ENCODE measurements around the gene ABRACL.
A peak's percentile ranks its signal among the peaks of the same experiment; 100 is the strongest.

GRCh38 chr6:138988469-138988834 lies 40.1 kb upstream of the ABRACL start:
- TF ChIP-seq, protein P1, sequence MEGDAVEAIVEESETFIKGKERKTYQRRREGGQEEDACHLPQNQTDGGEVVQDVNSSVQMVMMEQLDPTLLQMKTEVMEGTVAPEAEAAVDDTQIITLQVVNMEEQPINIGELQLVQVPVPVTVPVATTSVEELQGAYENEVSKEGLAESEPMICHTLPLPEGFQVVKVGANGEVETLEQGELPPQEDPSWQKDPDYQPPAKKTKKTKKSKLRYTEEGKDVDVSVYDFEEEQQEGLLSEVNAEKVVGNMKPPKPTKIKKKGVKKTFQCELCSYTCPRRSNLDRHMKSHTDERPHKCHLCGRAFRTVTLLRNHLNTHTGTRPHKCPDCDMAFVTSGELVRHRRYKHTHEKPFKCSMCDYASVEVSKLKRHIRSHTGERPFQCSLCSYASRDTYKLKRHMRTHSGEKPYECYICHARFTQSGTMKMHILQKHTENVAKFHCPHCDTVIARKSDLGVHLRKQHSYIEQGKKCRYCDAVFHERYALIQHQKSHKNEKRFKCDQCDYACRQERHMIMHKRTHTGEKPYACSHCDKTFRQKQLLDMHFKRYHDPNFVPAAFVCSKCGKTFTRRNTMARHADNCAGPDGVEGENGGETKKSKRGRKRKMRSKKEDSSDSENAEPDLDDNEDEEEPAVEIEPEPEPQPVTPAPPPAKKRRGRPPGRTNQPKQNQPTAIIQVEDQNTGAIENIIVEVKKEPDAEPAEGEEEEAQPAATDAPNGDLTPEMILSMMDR (IDR thresholded peaks at IDR 0.05): peak in 1 of 4 donors; percentile 9
- TF ChIP-seq POLR2A (IDR thresholded peaks at IDR 0.05): no peak

Data from right lobe of liver (tissue), 4 donors.